Stimulated activated CD8-positive, alpha-beta memory T cell treated with anti-CD3 and anti-CD28 coated beads, Interleukin-4, amount 100 ng/mL, for 24 hours (primary cell): ENCODE results near the gene MXRA5.
"Not testable (repeated sequence)": the region's sequence is repeated elsewhere in the genome, so short reads cannot be mapped to it uniquely, and the experiment has no call there.

Experiments
- DNase-seq: peaks from one replicate; pipeline ENCODE4 v3.0.0-alpha.2; 2020; ENCODE audit warnings: low read depth

The MXRA5 gene

GRCh38 chrX:3346501-3347259 is at the start of gene MXRA5:
Gene MXRA5, minus strand, starts transcription at chrX:3346652. Its CDS starts 2,819 bp downstream, at chrX:3343833.
- no peak for DNase-seq

GRCh38 chrX:3393581-3394111 is 47.2 kb upstream of the MXRA5 start:
- no peak for DNase-seq

- no peak for DNase-seq
Observed at GRCh38 chrX:3393178-3393577, 46.7 kb upstream of the MXRA5 start.

- no peak for DNase-seq
Observed at GRCh38 chrX:3388457-3388856, 42.0 kb upstream of the MXRA5 start.

GRCh38 chrX:3384327-3384726 is 37.9 kb upstream of the MXRA5 start:
- DNase-seq = no peak

- DNase-seq = no peak
Observed at GRCh38 chrX:3380603-3381002, 34.2 kb upstream of the MXRA5 start.

- DNase-seq = no peak
Observed at GRCh38 chrX:3379111-3379510, 32.7 kb upstream of the MXRA5 start.

GRCh38 chrX:3378156-3378555 is 31.7 kb upstream of the MXRA5 start:
- DNase-seq = no peak

GRCh38 chrX:3377560-3377959 is 31.1 kb upstream of the MXRA5 start:
- DNase-seq = no peak

- DNase-seq = not testable (repeated sequence)
Observed at GRCh38 chrX:3375878-3376508, 29.5 kb upstream of the MXRA5 start.

- DNase-seq = no peak
Observed at GRCh38 chrX:3374108-3374800, 27.8 kb upstream of the MXRA5 start.

- DNase-seq = no peak
Observed at GRCh38 chrX:3371163-3371562, 24.7 kb upstream of the MXRA5 start.

GRCh38 chrX:3370656-3371055 is 24.2 kb upstream of the MXRA5 start:
- DNase-seq = no peak

- DNase-seq = no peak
Observed at GRCh38 chrX:3362956-3363355, 16.5 kb upstream of the MXRA5 start.

- DNase-seq = no peak
Observed at GRCh38 chrX:3360881-3361280, 14.4 kb upstream of the MXRA5 start.

GRCh38 chrX:3352741-3353140 is 6.3 kb upstream of the MXRA5 start:
- not testable (repeated sequence) for DNase-seq

- DNase-seq = no peak
Observed at GRCh38 chrX:3351276-3351675, 4.8 kb upstream of the MXRA5 start.

GRCh38 chrX:3348191-3348590 is 1.7 kb upstream of the MXRA5 start:
- no peak for DNase-seq

- DNase-seq = no peak
Observed at GRCh38 chrX:3345281-3346191, 916 bp downstream of the MXRA5 start.

- not testable (repeated sequence) for DNase-seq
Observed at GRCh38 chrX:3343569-3343968, 2.9 kb downstream of the MXRA5 start.

- DNase-seq = no peak
Observed at GRCh38 chrX:3340016-3340415, 6.4 kb downstream of the MXRA5 start.

- no peak for DNase-seq
Observed at GRCh38 chrX:3326681-3327080, 19.8 kb downstream of the MXRA5 start.
